Retinal pigment epithelial cell (primary cell): ENCODE measurements around the gene CSF1.

ENCODE experiments used
- DNase-seq: peaks from one replicate; pipeline ENCODE4 v3.0.0-alpha.2; 2010; ENCODE audit warnings: low read depth
- H3K4me3 ChIP-seq: 2 replicates; pipeline ENCODE4 v1.5.1; 2011; ENCODE audit warnings: mild to moderate bottlenecking, low read length, control low read depth, moderate library complexity
- CTCF ChIP-seq: conservative IDR thresholded peaks from 2 replicates; pipeline ENCODE4 v1.5.1; 2011; ENCODE audit warnings: low read depth, low read length, control low read depth, inconsistent platforms

Gene CSF1

GRCh38 chr1:109927911-109928321 is 17.3 kb downstream of the CSF1 start:
- H3K4me3 ChIP-seq, result no peak overlapping the region
- DNase-seq, result no peak
- no peak for TF ChIP-seq CTCF

- no peak for DNase-seq
- no peak overlapping the region for H3K4me3 ChIP-seq
These were observed 18.0 kb downstream of the CSF1 start for GRCh38 chr1:109928591-109929111.

GRCh38 chr1:109929170-109929569 is 18.5 kb downstream of the CSF1 start:
- no peak for TF ChIP-seq CTCF
- H3K4me3 ChIP-seq, result no peak overlapping the region
- DNase-seq, result no peak

More at GRCh38 chr1:109928591-109929111, 18.0 kb downstream of the CSF1 start:
- TF ChIP-seq CTCF, result no peak

GRCh38 chr1:109929588-109930251 is 19.1 kb downstream of the CSF1 start:
- no peak overlapping the region for H3K4me3 ChIP-seq
- no peak for TF ChIP-seq CTCF
- DNase-seq, result no peak

- peak; percentile 5 for TF ChIP-seq CTCF
- no peak for DNase-seq
- no peak overlapping the region for H3K4me3 ChIP-seq
These were observed 19.8 kb downstream of the CSF1 start for GRCh38 chr1:109930252-109930993.

GRCh38 chr1:109931189-109931731 is 20.6 kb downstream of the CSF1 start:
- DNase-seq, result peak; percentile 77
- TF ChIP-seq CTCF, result no peak
- no peak overlapping the region for H3K4me3 ChIP-seq
